PC-9 (cell line): ENCODE results near the gene KDM4B.
"Not testable (repeated sequence)": the region's sequence is repeated elsewhere in the genome, so short reads cannot be mapped to it uniquely, and the experiment has no call there.

ENCODE experiments used
- EZH2 ChIP-seq: fragments of 200-600 bp; sonication (generic); IDR thresholded peaks from 2 replicates; pipeline ENCODE4 v1.8.0; 2017; ENCODE audit warnings: antibody characterized with exemption, low read depth
- TF ChIP-seq, protein P1 (sequence below): fragments of 200-600 bp; sonication (generic); conservative IDR thresholded peaks from 2 replicates; pipeline ENCODE4 v1.6.1; 2017; ENCODE audit warnings: mixed run types, antibody characterized with exemption, mild to moderate bottlenecking, moderate library complexity

DNA sequence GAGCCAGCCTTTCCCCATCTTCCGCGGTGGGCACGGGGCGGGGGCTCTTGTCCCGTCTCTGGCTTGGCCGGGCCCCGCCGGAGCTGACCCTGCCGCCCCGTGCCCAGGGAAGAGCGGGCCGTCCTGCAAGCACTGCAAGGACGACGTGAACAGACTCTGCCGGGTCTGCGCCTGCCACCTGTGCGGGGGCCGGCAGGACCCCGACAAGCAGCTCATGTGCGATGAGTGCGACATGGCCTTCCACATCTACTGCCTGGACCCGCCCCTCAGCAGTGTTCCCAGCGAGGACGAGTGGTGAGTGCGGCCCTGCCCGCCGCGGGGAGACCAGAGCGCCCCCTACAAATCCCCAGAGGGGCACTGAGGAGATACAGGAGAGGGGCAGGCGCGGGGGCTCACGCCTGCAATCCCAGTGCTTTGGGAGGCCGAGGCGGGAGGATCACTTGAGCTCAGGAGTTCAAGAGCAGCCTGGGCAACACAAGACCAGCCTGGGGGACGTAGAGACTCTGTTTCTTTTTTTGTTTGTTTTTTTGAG, 27.2 kb upstream of the KDM4B start:
- TF ChIP-seq, protein P1, sequence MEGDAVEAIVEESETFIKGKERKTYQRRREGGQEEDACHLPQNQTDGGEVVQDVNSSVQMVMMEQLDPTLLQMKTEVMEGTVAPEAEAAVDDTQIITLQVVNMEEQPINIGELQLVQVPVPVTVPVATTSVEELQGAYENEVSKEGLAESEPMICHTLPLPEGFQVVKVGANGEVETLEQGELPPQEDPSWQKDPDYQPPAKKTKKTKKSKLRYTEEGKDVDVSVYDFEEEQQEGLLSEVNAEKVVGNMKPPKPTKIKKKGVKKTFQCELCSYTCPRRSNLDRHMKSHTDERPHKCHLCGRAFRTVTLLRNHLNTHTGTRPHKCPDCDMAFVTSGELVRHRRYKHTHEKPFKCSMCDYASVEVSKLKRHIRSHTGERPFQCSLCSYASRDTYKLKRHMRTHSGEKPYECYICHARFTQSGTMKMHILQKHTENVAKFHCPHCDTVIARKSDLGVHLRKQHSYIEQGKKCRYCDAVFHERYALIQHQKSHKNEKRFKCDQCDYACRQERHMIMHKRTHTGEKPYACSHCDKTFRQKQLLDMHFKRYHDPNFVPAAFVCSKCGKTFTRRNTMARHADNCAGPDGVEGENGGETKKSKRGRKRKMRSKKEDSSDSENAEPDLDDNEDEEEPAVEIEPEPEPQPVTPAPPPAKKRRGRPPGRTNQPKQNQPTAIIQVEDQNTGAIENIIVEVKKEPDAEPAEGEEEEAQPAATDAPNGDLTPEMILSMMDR = not testable (repeated sequence)
- not testable (repeated sequence) for TF ChIP-seq EZH2
